ENCODE results near the gene PICK1. TPM values are rescaled to one million over a fixed set of nuclear protein-coding genes. Genes with fewer than 3 reads are reported as not detected.

Gene PICK1
- total RNA-seq, 1 experiment from 2014 or later, result 35.7 TPM

GRCh38 chr22:38038426-38038825 is 18.8 kb upstream of the PICK1 start:
- Histone ChIP-seq H3K18ac (ENCODE audit: insufficient read length, low read depth, low read length) (no peak overlapping the region), H4K91ac (ENCODE audit: insufficient read length, low read depth, low read length) (no peak overlapping the region), H3K27me3 (ENCODE audit: insufficient read depth, low read length) (no peaks in the 10 kb centered on the region), H3T11ph (ENCODE audit: low read length) (no peak overlapping the region), H4K20me1 (ENCODE audit: control insufficient read depth, insufficient read depth, insufficient read length) (no peaks in the 10 kb centered on the region), H2BK15ac (ENCODE audit: low read depth, low read length) (no peak overlapping the region), H3K56ac (ENCODE audit: insufficient read length, low read depth, low read length) (no peak overlapping the region), H2BK20ac (ENCODE audit: low read depth, low read length, poor library complexity, severe bottlenecking) (no peak overlapping the region), H3K23me2 (ENCODE audit: insufficient read length, low read depth, low read length, poor library complexity, severe bottlenecking) (no peaks in the 10 kb centered on the region), H2AK5ac (ENCODE audit: insufficient read length, low read length) (no peak overlapping the region), H3K4me1 (ENCODE audit: insufficient read depth, low read length) (peaks cover 4% of the 10 kb centered on the region; the same call in 1 of the 2 replicates), H3K9ac (ENCODE audit: extremely low read depth, insufficient read length, low read length) (no peak overlapping the region), H3K27ac (ENCODE audit: insufficient read length, low read depth, low read length) (no peak overlapping the region), H2BK120ac (ENCODE audit: low read depth, low read length, poor library complexity, severe bottlenecking) (no peak overlapping the region), H2BK5ac (ENCODE audit: insufficient read length, low read length) (no peak overlapping the region), H4K5ac (ENCODE audit: insufficient read length, low read depth, low read length) (no peak overlapping the region), H3K23ac (ENCODE audit: insufficient read length, low read depth, low read length) (no peak overlapping the region), H4K8ac (replicated peaks; ENCODE audit: insufficient read length, low read depth, low read length) (no peak overlapping the region), H2BK12ac (ENCODE audit: insufficient read length, low read depth, low read length) (no peak overlapping the region), H3K79me1 (ENCODE audit: insufficient read depth, low read depth, low read length, poor library complexity, severe bottlenecking) (no peaks in the 10 kb centered on the region), H2AFZ (ENCODE audit: low read length) (no peak overlapping the region), H3K4ac (ENCODE audit: low read depth, low read length) (no peak overlapping the region), H3K4me2 (ENCODE audit: insufficient read depth, insufficient read length, low read length) (no peak overlapping the region), H3K79me2 (ENCODE audit: insufficient read depth, low read length) (no peaks in the 10 kb centered on the region), H3K14ac (ENCODE audit: insufficient read depth, low read length) (no peak overlapping the region), H3K9me3 (ENCODE audit: control insufficient read depth, low read depth, low read length) (no peaks in the 10 kb centered on the region)
- no CpG with 5 or more reads among the region's 23 CpGs for WGBS (ENCODE audit: extremely low coverage, insufficient read length, low lambda C conversion rate)
- no peaks in the 10 kb centered on the region for H3K9me3 Mint-ChIP-seq
- no peak overlapping the region for H3K27ac Mint-ChIP-seq
- DNase-seq, result no peak
- no peak for TF ChIP-seq CTCF (conservative IDR thresholded peaks at IDR 0.05)
- H3K4me3 Mint-ChIP-seq, result no peak overlapping the region
- H3K27me3 Mint-ChIP-seq (ENCODE audit: low read depth), result peaks cover 12% of the 10 kb centered on the region
- no peaks in the 10 kb centered on the region for H3K36me3 Mint-ChIP-seq (ENCODE audit: insufficient read depth in 1 of 3, low read depth in 3 of 3)
- peaks cover 13 to 35% of the 10 kb centered on the region in 2 experiments for H3K4me1 Mint-ChIP-seq
